ENCODE results near the gene ZBTB11. TPM values are rescaled to one million over a fixed set of nuclear protein-coding genes. Genes with fewer than 3 reads are reported as not detected.

Gene ZBTB11
- total RNA-seq (2021): 21.7 and 22.4 TPM in 2 replicates
- percentile 78 among the genes with signal in this experiment for Bru-seq, nascent RNA
- percentile 91 among the genes with signal in this experiment for BruChase-seq, experiment 1, labeled RNA remaining after a 2-hour chase
- BruChase-seq, experiment 2, labeled RNA remaining after a 6-hour chase: percentile 72 among the genes with signal in this experiment
- long read RNA-seq, full-length matches to known transcripts: 14 of 25 reads
- long read RNA-seq, partial matches to known transcripts: 10 of 25 reads
- long read RNA-seq, other reads (novel, unspliced or antisense): 1 of 25 reads

- H3K9me3 ChIP-seq (ENCODE audit: low read depth, low read length, poor library complexity, severe bottlenecking): no peaks in the 10 kb centered on the region
- intact Hi-C loops (cut with micrococcal nuclease; ENCODE audit: unreplicated experiment): loop anchor here (5.0 kb wide), 1 partner anchor 105 kb away; the partner anchor contains the start of gene PCNP
- peak within 1 kb of the TSS; percentile 96 for H3K4me3 ChIP-seq (ENCODE audit: low read depth, low read length, poor library complexity, severe bottlenecking)
- H3K27ac ChIP-seq (ENCODE audit: low read depth, low read length, poor library complexity, severe bottlenecking): peak within 1 kb of the TSS; percentile 97
- TF ChIP-seq EZH2 (IDR thresholded peaks at IDR 0.05; ENCODE audit: borderline replicate concordance, low read depth, low read length, poor library complexity, severe bottlenecking) (no peak), CTCF (conservative IDR thresholded peaks at IDR 0.05; ENCODE audit: low read depth, low read length) (peak; percentile 68)
- peaks cover 24% of the 10 kb centered on the region for H3K36me3 ChIP-seq (ENCODE audit: insufficient read depth, low read length, poor library complexity, severe bottlenecking)
- ChIA-PET CTCF (no interaction called here), POLR2A (ENCODE audit: low non-redundant PET) (interaction anchor here (0.7 kb wide), 1 partner anchor 107 kb away, joined by 4 read pairs; no protein-coding TSS in a partner anchor)
- peaks cover 15% of the 10 kb centered on the region for H3K4me1 ChIP-seq (ENCODE audit: insufficient read depth, low read length, poor library complexity, severe bottlenecking)
- BruUV-seq (replicated peaks): no TSS peak
- peak; percentile 100 for DNase-seq (ENCODE audit: low spot score)
- H3K27me3 ChIP-seq (replicated peaks; ENCODE audit: insufficient read depth, low read depth, low read length, poor library complexity): no peaks in the 10 kb centered on the region
These were observed at the start of gene ZBTB11 for GRCh38 chr3:101676765-101677435. TSS of gene ZBTB11 (minus strand) at chr3:101677132. CDS start at chr3:101676914, 218 bp downstream.

- POLR2A ChIA-PET (ENCODE audit: low non-redundant PET): no interaction called here
- TSS peak; percentile 35 for BruUV-seq (replicated peaks)
These were observed 49.0 kb upstream of the ZBTB11 start for GRCh38 chr3:101725890-101726275.

More at GRCh38 chr3:101725890-101726275, 49.0 kb upstream of the ZBTB11 start:
- peaks cover 19% of the 10 kb centered on the region for H3K4me1 ChIP-seq (ENCODE audit: insufficient read depth, low read length, poor library complexity, severe bottlenecking)
- H3K9me3 ChIP-seq (ENCODE audit: low read depth, low read length, poor library complexity, severe bottlenecking): no peaks in the 10 kb centered on the region
- H3K36me3 ChIP-seq (ENCODE audit: insufficient read depth, low read length, poor library complexity, severe bottlenecking): peaks cover 42% of the 10 kb centered on the region
- H3K4me3 ChIP-seq (ENCODE audit: low read depth, low read length, poor library complexity, severe bottlenecking): peak overlapping the region; percentile 95
- DNase-seq (ENCODE audit: low spot score): no peak
- CTCF ChIA-PET: no interaction called here
- intact Hi-C loops (cut with micrococcal nuclease; ENCODE audit: unreplicated experiment): no loop called here
- H3K27me3 ChIP-seq (replicated peaks; ENCODE audit: insufficient read depth, low read depth, low read length, poor library complexity): no peaks in the 10 kb centered on the region
- TF ChIP-seq EZH2 (IDR thresholded peaks at IDR 0.05; ENCODE audit: borderline replicate concordance, low read depth, low read length, poor library complexity, severe bottlenecking): no peak
- TF ChIP-seq CTCF (conservative IDR thresholded peaks at IDR 0.05; ENCODE audit: low read depth, low read length): no peak
- H3K27ac ChIP-seq (ENCODE audit: low read depth, low read length, poor library complexity, severe bottlenecking): peak overlapping the region; percentile 31

All from A673 (cell line).